Measurements from ENCODE around the gene SV2B.

DNA sequence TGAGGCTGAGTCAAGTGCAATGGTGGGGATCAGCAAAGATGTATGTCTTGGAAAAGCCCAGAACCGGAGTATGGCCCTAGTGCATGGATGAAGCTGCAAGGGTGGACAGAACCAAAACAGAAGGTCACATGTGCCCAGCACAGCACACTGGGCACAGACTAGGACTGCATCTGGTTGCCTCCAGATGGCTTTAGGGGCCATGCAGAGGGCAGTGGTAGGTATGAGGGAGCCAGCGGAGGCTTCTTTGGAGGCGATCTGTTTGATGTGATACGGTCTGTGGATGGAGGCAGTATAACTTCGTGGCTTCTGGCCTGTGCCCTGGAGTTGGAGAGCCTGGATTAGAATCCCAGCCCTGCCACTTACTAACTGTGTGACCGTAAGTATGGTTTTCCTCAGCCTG, 29.4 kb downstream of the SV2B start:
- TF ChIP-seq, protein P1, sequence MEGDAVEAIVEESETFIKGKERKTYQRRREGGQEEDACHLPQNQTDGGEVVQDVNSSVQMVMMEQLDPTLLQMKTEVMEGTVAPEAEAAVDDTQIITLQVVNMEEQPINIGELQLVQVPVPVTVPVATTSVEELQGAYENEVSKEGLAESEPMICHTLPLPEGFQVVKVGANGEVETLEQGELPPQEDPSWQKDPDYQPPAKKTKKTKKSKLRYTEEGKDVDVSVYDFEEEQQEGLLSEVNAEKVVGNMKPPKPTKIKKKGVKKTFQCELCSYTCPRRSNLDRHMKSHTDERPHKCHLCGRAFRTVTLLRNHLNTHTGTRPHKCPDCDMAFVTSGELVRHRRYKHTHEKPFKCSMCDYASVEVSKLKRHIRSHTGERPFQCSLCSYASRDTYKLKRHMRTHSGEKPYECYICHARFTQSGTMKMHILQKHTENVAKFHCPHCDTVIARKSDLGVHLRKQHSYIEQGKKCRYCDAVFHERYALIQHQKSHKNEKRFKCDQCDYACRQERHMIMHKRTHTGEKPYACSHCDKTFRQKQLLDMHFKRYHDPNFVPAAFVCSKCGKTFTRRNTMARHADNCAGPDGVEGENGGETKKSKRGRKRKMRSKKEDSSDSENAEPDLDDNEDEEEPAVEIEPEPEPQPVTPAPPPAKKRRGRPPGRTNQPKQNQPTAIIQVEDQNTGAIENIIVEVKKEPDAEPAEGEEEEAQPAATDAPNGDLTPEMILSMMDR (IDR thresholded peaks at IDR 0.05), result no peak
- TF ChIP-seq POLR2A (IDR thresholded peaks at IDR 0.05), result no peak

Measured in lower leg skin (tissue), 3 donors.